Measurements from ENCODE around the gene PTBP3.
"Not testable (repeated sequence)": the region's sequence is repeated elsewhere in the genome, so short reads cannot be mapped to it uniquely, and the experiment has no call there.

The PTBP3 gene

GRCh38 chr9:112366591-112366990, 33.2 kb upstream of the PTBP3 start:
- Histone ChIP-seq H3K36me3 (replicated peaks in 1 of 2; ENCODE audit: control insufficient read depth in 2 of 2, insufficient read depth in 2 of 2, low read length in 2 of 2) (peaks cover 0 to under 1% of the 10 kb centered on the region in 2 donors), H2BK120ac (ENCODE audit: low read depth, low read length) (no peak overlapping the region), H3K4ac (ENCODE audit: low read length) (no peak overlapping the region), H2AK5ac (ENCODE audit: low read depth, low read length) (no peak overlapping the region), H3K23ac (ENCODE audit: low read depth, low read length, poor library complexity) (no peak overlapping the region), H3K4me2 (ENCODE audit: insufficient read depth, low read length, poor library complexity, severe bottlenecking) (no peak overlapping the region), H3K9ac (ENCODE audit: low read depth, low read length, poor library complexity) (no peak overlapping the region), H2BK12ac (ENCODE audit: low read length) (no peak overlapping the region), H3K9me3 (replicated peaks in 1 of 2; ENCODE audit: control insufficient read depth in 2 of 2, insufficient read depth in 1 of 2, low read depth in 1 of 2, low read length in 2 of 2) (peaks cover 4 to 17% of the 10 kb centered on the region in 2 donors), H3K27ac (replicated peaks; ENCODE audit: low read length) (no peak overlapping the region), H2AFZ (ENCODE audit: low read length) (no peak overlapping the region), H2BK5ac (ENCODE audit: low read length) (no peak overlapping the region), H3K18ac (ENCODE audit: low read length) (no peak overlapping the region), H3K14ac (ENCODE audit: low read length) (no peak overlapping the region), H3K4me3 (ENCODE audit: low read length in 2 of 2) (no peak overlapping the region), H4K8ac (ENCODE audit: low read depth, low read length) (no peak overlapping the region), H3K27me3 (ENCODE audit: control insufficient read depth in 3 of 3, insufficient read depth in 3 of 3, low read depth in 1 of 3, low read length in 3 of 3) (peaks cover 0 to 2% (median 0%) of the 10 kb centered on the region in 3 experiments), H3K4me1 (ENCODE audit: control insufficient read depth in 2 of 2, insufficient read depth in 1 of 2, low read depth in 1 of 2, low read length in 2 of 2) (no peaks in the 10 kb centered on the region), H3K79me1 (ENCODE audit: low read depth, low read length) (no peaks in the 10 kb centered on the region), H4K91ac (ENCODE audit: low read depth, low read length, poor library complexity) (no peak overlapping the region), H2BK15ac (ENCODE audit: low read length) (no peak overlapping the region)
- DNase-seq (ENCODE audit: low spot score): no peak
- WGBS, 2 donors (ENCODE audit: extremely low coverage in 2 of 2, insufficient read length in 2 of 2, insufficient replicate concordance in 1 of 2): no CpG with 5 or more reads among the region's 3 CpGs

GRCh38 chr9:112365257-112365656, 31.8 kb upstream of the PTBP3 start:
- H3K9me3 ChIP-seq (replicated peaks in 1 of 2; ENCODE audit: control insufficient read depth in 2 of 2, insufficient read depth in 1 of 2, low read depth in 1 of 2, low read length in 2 of 2): peaks cover 4 to 17% of the 10 kb centered on the region in 2 donors
- H3K27ac ChIP-seq (replicated peaks; ENCODE audit: low read length); H3K4ac ChIP-seq (ENCODE audit: low read length); H2AFZ ChIP-seq (ENCODE audit: low read length); H4K91ac ChIP-seq (ENCODE audit: low read depth, low read length, poor library complexity); H3K4me3 ChIP-seq (ENCODE audit: low read length in 2 of 2); H2AK5ac ChIP-seq (ENCODE audit: low read depth, low read length); H3K18ac ChIP-seq (ENCODE audit: low read length); H2BK15ac ChIP-seq (ENCODE audit: low read length); H3K14ac ChIP-seq (ENCODE audit: low read length); H2BK120ac ChIP-seq (ENCODE audit: low read depth, low read length); H2BK12ac ChIP-seq (ENCODE audit: low read length); H3K79me1 ChIP-seq (ENCODE audit: low read depth, low read length); DNase-seq (ENCODE audit: low spot score); H3K4me1 ChIP-seq (ENCODE audit: control insufficient read depth in 2 of 2, insufficient read depth in 1 of 2, low read depth in 1 of 2, low read length in 2 of 2); H4K8ac ChIP-seq (ENCODE audit: low read depth, low read length); H2BK5ac ChIP-seq (ENCODE audit: low read length); H3K9ac ChIP-seq (ENCODE audit: low read depth, low read length, poor library complexity); H3K4me2 ChIP-seq (ENCODE audit: insufficient read depth, low read length, poor library complexity, severe bottlenecking); H3K36me3 ChIP-seq (replicated peaks in 1 of 2; ENCODE audit: control insufficient read depth in 2 of 2, insufficient read depth in 2 of 2, low read length in 2 of 2); H3K27me3 ChIP-seq (ENCODE audit: control insufficient read depth in 3 of 3, insufficient read depth in 3 of 3, low read depth in 1 of 3, low read length in 3 of 3); H3K23ac ChIP-seq (ENCODE audit: low read depth, low read length, poor library complexity): not testable (repeated sequence)
- no CpG with 5 or more reads among the region's 3 CpGs for WGBS, 2 donors (ENCODE audit: extremely low coverage in 2 of 2, insufficient read length in 2 of 2, insufficient replicate concordance in 1 of 2)

- Histone ChIP-seq H2BK15ac (ENCODE audit: low read length) (no peak overlapping the region), H3K27ac (replicated peaks; ENCODE audit: low read length) (no peak overlapping the region), H3K23ac (ENCODE audit: low read depth, low read length, poor library complexity) (no peak overlapping the region), H3K18ac (ENCODE audit: low read length) (no peak overlapping the region), H3K79me1 (ENCODE audit: low read depth, low read length) (no peaks in the 10 kb centered on the region), H4K91ac (ENCODE audit: low read depth, low read length, poor library complexity) (no peak overlapping the region), H4K8ac (ENCODE audit: low read depth, low read length) (no peak overlapping the region), H3K36me3 (replicated peaks in 1 of 2; ENCODE audit: control insufficient read depth in 2 of 2, insufficient read depth in 2 of 2, low read length in 2 of 2) (no peaks in the 10 kb centered on the region), H2AFZ (ENCODE audit: low read length) (no peak overlapping the region), H3K4me2 (ENCODE audit: insufficient read depth, low read length, poor library complexity, severe bottlenecking) (no peak overlapping the region), H3K9me3 (replicated peaks in 1 of 2; ENCODE audit: control insufficient read depth in 2 of 2, insufficient read depth in 1 of 2, low read depth in 1 of 2, low read length in 2 of 2) (peaks cover 4 to 12% of the 10 kb centered on the region in 2 donors), H3K9ac (ENCODE audit: low read depth, low read length, poor library complexity) (no peak overlapping the region), H2BK5ac (ENCODE audit: low read length) (no peak overlapping the region), H3K4me1 (ENCODE audit: control insufficient read depth in 2 of 2, insufficient read depth in 1 of 2, low read depth in 1 of 2, low read length in 2 of 2) (no peaks in the 10 kb centered on the region), H3K4ac (ENCODE audit: low read length) (no peak overlapping the region), H3K27me3 (ENCODE audit: control insufficient read depth in 3 of 3, insufficient read depth in 3 of 3, low read depth in 1 of 3, low read length in 3 of 3) (peaks cover 0 to 2% (median 0%) of the 10 kb centered on the region in 3 experiments), H2AK5ac (ENCODE audit: low read depth, low read length) (no peak overlapping the region), H2BK12ac (ENCODE audit: low read length) (no peak overlapping the region), H3K4me3 (ENCODE audit: low read length in 2 of 2) (no peak overlapping the region), H3K14ac (ENCODE audit: low read length) (no peak overlapping the region), H2BK120ac (ENCODE audit: low read depth, low read length) (no peak overlapping the region)
- no CpG with 5 or more reads among the region's 3 CpGs for WGBS, 2 donors (ENCODE audit: extremely low coverage in 2 of 2, insufficient read length in 2 of 2, insufficient replicate concordance in 1 of 2)
- DNase-seq (ENCODE audit: low spot score): no peak
Measured at GRCh38 chr9:112364761-112365160, 31.3 kb upstream of the PTBP3 start.

GRCh38 chr9:112361601-112362000, 28.2 kb upstream of the PTBP3 start:
- Histone ChIP-seq H3K9me3 (replicated peaks in 1 of 2; ENCODE audit: control insufficient read depth in 2 of 2, insufficient read depth in 1 of 2, low read depth in 1 of 2, low read length in 2 of 2) (no peaks in the 10 kb centered on the region), H2AFZ (ENCODE audit: low read length) (no peak overlapping the region), H2BK12ac (ENCODE audit: low read length) (no peak overlapping the region), H3K18ac (ENCODE audit: low read length) (no peak overlapping the region), H2BK120ac (ENCODE audit: low read depth, low read length) (no peak overlapping the region), H3K4me1 (ENCODE audit: control insufficient read depth in 2 of 2, insufficient read depth in 1 of 2, low read depth in 1 of 2, low read length in 2 of 2) (no peaks in the 10 kb centered on the region), H2BK5ac (ENCODE audit: low read length) (no peak overlapping the region), H3K4me3 (ENCODE audit: low read length in 2 of 2) (no peak overlapping the region), H3K79me1 (ENCODE audit: low read depth, low read length) (no peaks in the 10 kb centered on the region), H4K8ac (ENCODE audit: low read depth, low read length) (no peak overlapping the region), H3K4ac (ENCODE audit: low read length) (no peak overlapping the region), H3K9ac (ENCODE audit: low read depth, low read length, poor library complexity) (no peak overlapping the region), H3K4me2 (ENCODE audit: insufficient read depth, low read length, poor library complexity, severe bottlenecking) (no peak overlapping the region), H3K23ac (ENCODE audit: low read depth, low read length, poor library complexity) (no peak overlapping the region), H2BK15ac (ENCODE audit: low read length) (no peak overlapping the region), H3K14ac (ENCODE audit: low read length) (no peak overlapping the region), H3K27me3 (ENCODE audit: control insufficient read depth in 3 of 3, insufficient read depth in 3 of 3, low read depth in 1 of 3, low read length in 3 of 3) (peaks cover 0 to 2% (median 0%) of the 10 kb centered on the region in 3 experiments), H4K91ac (ENCODE audit: low read depth, low read length, poor library complexity) (no peak overlapping the region), H2AK5ac (ENCODE audit: low read depth, low read length) (no peak overlapping the region), H3K36me3 (replicated peaks in 1 of 2; ENCODE audit: control insufficient read depth in 2 of 2, insufficient read depth in 2 of 2, low read length in 2 of 2) (no peaks in the 10 kb centered on the region), H3K27ac (replicated peaks; ENCODE audit: low read length) (no peak overlapping the region)
- DNase-seq (ENCODE audit: low spot score): no peak
- no CpG with 5 or more reads among the region's 4 CpGs for WGBS, 2 donors (ENCODE audit: extremely low coverage in 2 of 2, insufficient read length in 2 of 2, insufficient replicate concordance in 1 of 2)
